ENCODE results near the gene GPHA2. TPM values are rescaled to one million over a fixed set of nuclear protein-coding genes. Genes with fewer than 3 reads are reported as not detected.

Gene GPHA2
- total RNA-seq, 4 donors from 2014 or later, result not detected

DNA sequence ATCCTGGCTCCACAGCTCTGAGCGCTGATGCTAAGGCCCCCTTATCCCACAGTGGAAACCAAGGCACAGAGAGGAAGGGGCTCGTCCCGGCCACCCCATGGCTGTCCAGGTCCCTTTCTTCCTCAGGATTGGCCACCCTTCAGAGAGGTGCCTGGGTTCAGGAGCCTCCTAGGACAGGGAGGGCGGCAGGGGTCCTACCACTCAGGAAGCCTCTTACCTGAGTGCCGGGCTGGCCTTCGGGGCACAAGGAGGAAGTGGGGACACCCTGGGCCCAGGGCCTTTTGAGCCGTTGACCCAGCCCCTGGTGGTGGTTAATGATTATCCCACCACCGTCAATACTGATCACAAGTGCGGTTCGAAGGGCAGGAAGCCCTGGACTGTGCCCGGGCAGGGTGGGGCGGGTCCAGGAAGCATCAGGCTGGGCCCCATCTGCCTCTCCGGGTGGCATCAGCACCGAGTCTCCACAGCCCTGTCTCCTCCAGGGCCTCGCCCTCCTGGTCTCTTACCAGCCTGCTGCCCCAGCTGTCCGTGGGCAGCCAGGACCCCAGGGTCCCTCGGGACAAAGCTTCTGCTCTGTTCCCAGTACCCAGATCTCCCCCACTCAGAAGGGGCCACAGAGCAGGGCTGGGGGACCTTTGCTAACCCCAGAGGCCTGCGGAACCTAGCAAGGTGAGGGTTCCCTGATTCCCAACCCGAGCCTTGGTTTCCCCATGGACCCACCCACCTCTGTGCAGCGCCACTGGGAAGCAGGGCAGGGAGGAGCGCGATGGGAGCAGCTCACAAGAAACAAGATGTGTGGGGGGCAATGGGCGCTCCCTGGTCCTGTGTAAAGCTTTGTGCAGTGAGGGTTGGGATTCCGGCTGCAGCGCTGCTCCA lies 42.3 kb downstream of the GPHA2 start:
- Histone ChIP-seq H3K4me1 (no peaks in the 10 kb centered on the region), H3K9me3 (no peaks in the 10 kb centered on the region), H3K27ac (no peak overlapping the region), H3K4me3 (peak overlapping the region in 1 of 2 donors; percentile 6), H3K36me3 (no peaks in the 10 kb centered on the region), H3K27me3 (no peaks in the 10 kb centered on the region)
- intact Hi-C loops (cut with DNase I; ENCODE audit: low total_unique reads), result no loop called here
- no peak for TF ChIP-seq POLR2A (IDR thresholded peaks at IDR 0.05)
- TF ChIP-seq, protein P1, sequence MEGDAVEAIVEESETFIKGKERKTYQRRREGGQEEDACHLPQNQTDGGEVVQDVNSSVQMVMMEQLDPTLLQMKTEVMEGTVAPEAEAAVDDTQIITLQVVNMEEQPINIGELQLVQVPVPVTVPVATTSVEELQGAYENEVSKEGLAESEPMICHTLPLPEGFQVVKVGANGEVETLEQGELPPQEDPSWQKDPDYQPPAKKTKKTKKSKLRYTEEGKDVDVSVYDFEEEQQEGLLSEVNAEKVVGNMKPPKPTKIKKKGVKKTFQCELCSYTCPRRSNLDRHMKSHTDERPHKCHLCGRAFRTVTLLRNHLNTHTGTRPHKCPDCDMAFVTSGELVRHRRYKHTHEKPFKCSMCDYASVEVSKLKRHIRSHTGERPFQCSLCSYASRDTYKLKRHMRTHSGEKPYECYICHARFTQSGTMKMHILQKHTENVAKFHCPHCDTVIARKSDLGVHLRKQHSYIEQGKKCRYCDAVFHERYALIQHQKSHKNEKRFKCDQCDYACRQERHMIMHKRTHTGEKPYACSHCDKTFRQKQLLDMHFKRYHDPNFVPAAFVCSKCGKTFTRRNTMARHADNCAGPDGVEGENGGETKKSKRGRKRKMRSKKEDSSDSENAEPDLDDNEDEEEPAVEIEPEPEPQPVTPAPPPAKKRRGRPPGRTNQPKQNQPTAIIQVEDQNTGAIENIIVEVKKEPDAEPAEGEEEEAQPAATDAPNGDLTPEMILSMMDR (IDR thresholded peaks at IDR 0.05), result no peak
- DNase-seq, result no peak

DNA sequence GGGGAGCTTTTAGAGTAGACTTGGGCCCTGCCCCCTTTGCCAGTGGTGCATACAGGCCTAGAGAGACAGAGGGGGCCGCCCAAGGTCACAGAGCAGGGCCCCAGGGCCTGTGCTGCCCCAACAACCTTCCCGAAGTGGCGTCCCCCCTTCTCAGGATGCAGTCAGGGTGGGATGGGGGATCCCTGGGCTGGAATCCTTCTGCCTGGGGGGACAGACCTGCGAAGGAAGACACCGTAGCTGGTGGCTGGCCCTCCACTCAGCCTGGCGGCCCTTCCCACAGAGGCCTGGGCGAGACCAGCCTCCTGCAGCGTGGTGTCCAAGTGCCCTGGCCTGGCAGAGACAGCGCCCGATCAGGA lies 42.9 kb downstream of the GPHA2 start:
- Histone ChIP-seq H3K4me1 (peaks cover 0 to under 1% of the 10 kb centered on the region in 2 donors), H3K36me3 (no peaks in the 10 kb centered on the region), H3K9me3 (no peaks in the 10 kb centered on the region), H3K4me3 (peak overlapping the region in 1 of 2 donors; percentile 6), H3K27ac (no peak overlapping the region), H3K27me3 (no peaks in the 10 kb centered on the region)
- intact Hi-C loops (cut with DNase I; ENCODE audit: low total_unique reads), result no loop called here
- no peak for TF ChIP-seq POLR2A (IDR thresholded peaks at IDR 0.05)
- TF ChIP-seq, protein P1 (IDR thresholded peaks at IDR 0.05), result no peak
- DNase-seq, result no peak

DNA sequence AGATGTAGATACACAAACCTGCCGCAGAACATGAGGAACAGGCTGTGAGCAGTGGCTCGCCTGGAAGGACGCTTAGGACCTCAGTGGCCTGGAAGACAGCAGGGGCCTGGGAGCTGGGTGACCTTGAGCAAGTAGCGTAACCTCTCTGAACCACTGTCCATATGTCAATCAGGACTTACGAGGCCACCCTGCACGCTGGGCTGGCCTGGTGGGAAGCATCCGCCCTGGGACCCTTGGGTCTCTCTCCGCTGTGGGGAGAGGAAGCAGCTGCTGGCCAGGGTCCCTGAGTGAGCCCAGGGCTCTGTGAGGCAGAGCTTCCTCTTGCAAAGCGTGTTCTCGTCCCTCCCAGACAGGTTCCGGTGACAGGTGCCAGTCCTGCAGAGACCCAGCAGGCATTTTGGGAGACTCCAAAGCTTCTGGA lies 43.3 kb downstream of the GPHA2 start:
- Histone ChIP-seq H3K27ac (no peak overlapping the region), H3K36me3 (no peaks in the 10 kb centered on the region), H3K27me3 (no peaks in the 10 kb centered on the region), H3K9me3 (no peaks in the 10 kb centered on the region), H3K4me1 (peaks cover 0 to 5% of the 10 kb centered on the region in 2 donors), H3K4me3 (no peak overlapping the region)
- intact Hi-C loops (cut with DNase I; ENCODE audit: low total_unique reads), result no loop called here
- no peak for DNase-seq
- TF ChIP-seq, protein P1 (IDR thresholded peaks at IDR 0.05), result no peak
- no peak for TF ChIP-seq POLR2A (IDR thresholded peaks at IDR 0.05)

DNA sequence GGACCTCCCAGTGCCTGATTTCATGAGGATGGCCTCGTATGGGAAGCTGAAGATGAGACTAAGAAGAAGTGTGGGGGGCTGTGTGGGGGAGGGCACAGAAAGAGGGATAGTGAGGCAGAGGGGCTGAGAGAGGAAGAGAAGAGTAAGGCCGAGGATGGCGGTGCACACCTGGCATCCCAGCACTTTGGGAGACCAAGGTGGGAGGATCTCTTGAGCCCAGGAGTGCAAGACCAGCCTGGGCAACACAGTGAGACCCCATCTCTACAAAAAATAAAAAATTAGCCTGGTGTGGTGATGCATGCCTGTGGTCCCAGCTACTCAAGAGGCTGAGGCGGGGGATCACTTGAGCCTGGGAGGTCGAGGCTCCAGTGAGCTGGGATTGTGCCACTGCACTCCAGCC lies 43.8 kb downstream of the GPHA2 start:
- H3K27ac ChIP-seq, result no peak overlapping the region
- H3K9me3 ChIP-seq, result no peaks in the 10 kb centered on the region
- H3K36me3 ChIP-seq, result no peaks in the 10 kb centered on the region
- H3K4me1 ChIP-seq, result peaks cover 0 to 5% of the 10 kb centered on the region in 2 donors
- intact Hi-C loops (cut with DNase I; ENCODE audit: low total_unique reads), result no loop called here
- no peak for DNase-seq
- TF ChIP-seq, protein P1 (IDR thresholded peaks at IDR 0.05), result no peak
- TF ChIP-seq POLR2A (IDR thresholded peaks at IDR 0.05), result no peak
- H3K27me3 ChIP-seq, result no peaks in the 10 kb centered on the region
- H3K4me3 ChIP-seq, result no peak overlapping the region

DNA sequence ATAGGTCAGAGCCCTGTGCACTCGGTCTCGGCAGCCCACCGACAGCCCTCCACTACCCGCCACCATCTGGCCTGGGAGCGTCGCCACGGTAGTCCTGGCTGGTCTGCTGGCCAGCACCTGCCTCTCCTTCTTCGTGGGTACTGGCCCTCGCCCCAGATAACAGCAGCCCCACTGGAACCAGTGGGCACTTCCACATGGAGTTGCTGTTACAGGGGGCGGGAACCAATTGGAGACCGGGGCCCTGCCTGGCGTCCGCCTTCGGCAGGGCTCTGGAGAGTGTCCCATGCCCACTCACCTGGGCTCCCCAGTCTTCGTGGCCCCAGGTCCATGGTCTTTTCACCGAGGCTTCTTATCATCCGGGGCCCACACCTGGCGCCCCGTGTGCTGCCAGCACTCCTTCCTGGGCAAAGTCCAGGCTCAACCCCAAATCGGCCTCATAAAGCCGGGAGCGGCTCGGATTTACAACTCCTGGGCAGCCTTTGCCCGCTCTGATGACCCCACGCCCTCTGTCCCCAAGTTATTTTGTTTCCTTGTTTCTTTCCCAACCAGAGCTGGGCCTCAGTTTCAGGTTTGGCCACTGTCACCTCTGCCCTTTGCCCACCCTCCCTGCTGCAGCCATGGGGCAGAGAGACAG lies 44.4 kb downstream of the GPHA2 start:
- DNase-seq, result no peak
- TF ChIP-seq POLR2A (IDR thresholded peaks at IDR 0.05), result no peak
- TF ChIP-seq, protein P1 (IDR thresholded peaks at IDR 0.05), result no peak
- intact Hi-C loops (cut with DNase I; ENCODE audit: low total_unique reads), result no loop called here
- Histone ChIP-seq H3K9me3 (no peaks in the 10 kb centered on the region), H3K4me1 (peaks cover 0 to 5% of the 10 kb centered on the region in 2 donors), H3K36me3 (no peaks in the 10 kb centered on the region), H3K27me3 (no peaks in the 10 kb centered on the region), H3K27ac (no peak overlapping the region), H3K4me3 (no peak overlapping the region)

Measured in uterus (tissue), 4 donors.